ENCODE results near the gene MCHR2. TPM values are rescaled to one million over a fixed set of nuclear protein-coding genes. Genes with fewer than 3 reads are reported as not detected.

Gene MCHR2
- total and polyA plus RNA-seq, 2 of the 13 experiments (the other 11 are each of a cell fraction or from before 2014, with no cell fraction given): not detected

- no peaks in the 10 kb centered on the region for H3K9me3 ChIP-seq (ENCODE audit: low read length)
- BruUV-seq (replicated peaks): no TSS peak
- no peaks in the 10 kb centered on the region for H3K36me3 ChIP-seq (replicated peaks in 1 of 2; ENCODE audit: control insufficient read depth in 1 of 2, insufficient read depth in 2 of 2, low read length in 2 of 2)
- no peaks in the 10 kb centered on the region for H3K79me2 ChIP-seq (ENCODE audit: insufficient read depth, low read length)
- no peak overlapping the region for H3K27ac ChIP-seq (ENCODE audit: extremely low read length, insufficient read depth, low read length)
- TF ChIP-seq SALL2 (CRISPR knock-in tag; IDR thresholded peaks at IDR 0.05) (no peak), ZNF30 (CRISPR knock-in tag; IDR thresholded peaks at IDR 0.05) (no peak), PATZ1 (CRISPR knock-in tag; IDR thresholded peaks at IDR 0.05) (no peak), KLF11 (CRISPR knock-in tag; IDR thresholded peaks at IDR 0.05) (no peak), JUND (CRISPR knock-in tag; IDR thresholded peaks at IDR 0.05) (no peak), SAFB2 (CRISPR knock-in tag; IDR thresholded peaks at IDR 0.05; ENCODE audit: borderline replicate concordance, low read depth) (no peak)
- in situ Hi-C loops (cut with HindIII; ENCODE audit: extremely low pct_ligation_motif_present, low pct_unique_long_range_greater_than_20kb) (no loop called here), intact Hi-C loops (cut with micrococcal nuclease; ENCODE audit: unreplicated experiment) (no loop called here)
- 2% methylated on average over 4 of the region's 4 CpGs for WGBS (ENCODE audit: low lambda C conversion rate)
- no peaks in the 10 kb centered on the region for H3K27me3 ChIP-seq (ENCODE audit: control insufficient read depth in 1 of 2, insufficient read depth in 2 of 2, low read length in 2 of 2)
- no peak overlapping the region for H3K9ac ChIP-seq (ENCODE audit: insufficient read depth, low read depth, low read length)
- no peak for FAIRE-seq
- no peak overlapping the region for H3K4me3 ChIP-seq (replicated peaks in 1 of 3; ENCODE audit: insufficient read depth in 1 of 3, low read depth in 2 of 3, low read length in 3 of 3)
- ChIA-PET CTCF (ENCODE audit: low intra/inter-chr PET ratio, low total read pairs) (no interaction called here), POLR2A (no interaction called here)
- no peaks in the 10 kb centered on the region for H3K4me1 ChIP-seq (ENCODE audit: insufficient read depth, low read length)
- no peak overlapping the region for H3K4me2 ChIP-seq (ENCODE audit: low read depth, low read length)
- no peaks in the 10 kb centered on the region for H4K20me1 ChIP-seq (ENCODE audit: insufficient read depth, low read length)
- H2AFZ ChIP-seq (ENCODE audit: low read length): no peak overlapping the region
- no peak for DNase-seq (ENCODE audit: low spot score)
- ATAC-seq: no peak
These were observed 81.4 kb downstream of the MCHR2 start for GRCh38 chr6:99912657-99913056.
